HG02970 (cell line): ENCODE data around the gene HRAS.

Source experiments
- ATAC-seq: cut with Tn5 transposase; IDR thresholded peaks from one replicate; pipeline ENCODE4 v1.9.1; 2021; ENCODE audit warnings: mild to moderate bottlenecking, moderate library complexity, moderate number of reproducible peaks; ENCODE audit not compliant: unreplicated experiment, low FRiP score

HRAS gene

DNA sequence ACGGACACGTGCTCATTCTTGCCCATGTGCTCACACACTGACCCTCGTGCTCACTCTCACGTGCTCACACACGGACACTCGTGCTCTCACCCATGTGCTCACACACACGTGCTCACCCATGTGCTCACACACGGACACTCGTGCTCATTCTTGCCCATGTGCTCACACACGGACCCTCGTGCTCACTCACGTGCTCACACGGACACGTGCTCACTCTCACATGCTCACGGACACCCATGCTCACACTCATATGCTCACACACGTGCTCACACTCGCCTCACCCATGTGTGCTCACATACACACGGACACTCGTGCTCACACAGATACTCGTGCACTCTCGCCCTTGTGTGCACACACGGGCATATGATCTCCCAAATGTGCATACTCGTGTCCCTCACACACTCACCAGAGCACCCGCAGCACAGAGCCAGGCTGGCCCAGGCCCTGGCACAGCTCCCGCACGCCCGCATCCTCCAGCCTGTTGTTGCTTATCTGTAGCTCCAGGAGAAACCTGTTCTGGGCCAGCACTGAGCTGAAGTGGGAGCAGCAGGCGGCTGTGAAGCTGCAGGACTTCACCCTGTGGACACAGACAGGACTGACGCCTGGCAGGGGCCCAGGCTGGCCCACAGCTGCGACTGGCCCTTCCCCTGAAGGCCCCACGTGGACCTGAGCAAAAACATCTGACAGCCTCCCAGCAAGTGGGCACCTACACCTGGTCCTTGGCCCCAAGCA is 37.6 kb downstream of the HRAS start:
- no peak for ATAC-seq

DNA sequence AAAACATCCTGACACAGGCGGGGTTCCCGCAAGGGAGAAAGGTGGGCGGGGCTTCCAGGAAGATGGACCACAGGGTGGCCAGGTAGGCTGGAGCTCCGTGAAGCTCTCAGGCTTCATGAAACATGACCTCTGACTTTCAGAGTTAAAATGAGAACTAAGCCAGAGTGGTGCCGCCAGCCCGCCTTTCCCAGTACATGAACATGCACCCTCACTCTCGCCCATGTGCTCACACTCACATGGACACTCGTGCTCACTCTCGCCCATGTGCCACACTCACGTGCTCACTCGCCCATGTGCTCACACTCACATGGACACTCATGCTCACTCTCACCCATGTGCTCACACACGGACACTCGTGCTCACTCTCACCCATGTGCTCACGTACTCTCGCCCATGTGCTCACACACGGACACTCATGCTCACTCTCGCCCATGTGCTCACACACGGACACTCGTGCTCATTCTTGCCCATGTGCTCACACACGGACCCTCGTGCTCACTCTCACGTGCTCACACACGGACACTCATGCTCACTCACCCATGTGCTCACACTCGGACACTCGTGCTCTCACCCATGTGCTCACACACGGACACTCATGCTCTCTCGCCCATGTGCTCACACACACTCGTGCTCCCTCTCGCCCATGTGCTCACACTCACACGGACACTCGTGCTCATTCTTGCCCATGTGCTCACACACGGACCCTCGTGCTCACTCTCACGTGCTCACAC is 38.4 kb downstream of the HRAS start:
- ATAC-seq = no peak

DNA sequence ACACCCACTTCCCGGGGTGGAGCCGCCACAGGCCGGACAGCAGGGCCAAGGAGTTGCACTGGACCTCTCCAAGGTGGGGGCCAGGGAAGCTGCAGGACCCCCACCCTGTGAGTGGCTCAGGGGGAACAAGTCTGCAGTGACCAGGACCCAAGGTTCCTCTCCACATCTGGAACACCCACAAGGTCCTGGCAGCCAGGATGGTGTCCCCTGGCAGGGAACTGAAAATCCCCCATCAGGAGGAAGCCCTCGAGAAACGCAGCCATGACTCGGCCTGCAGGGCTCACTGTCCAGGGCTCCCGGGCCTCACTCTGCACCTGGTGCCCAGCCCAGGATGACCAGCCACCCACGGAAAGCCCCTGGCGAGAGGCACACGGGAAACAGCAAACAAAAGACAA is 39.8 kb downstream of the HRAS start:
- no peak for ATAC-seq

DNA sequence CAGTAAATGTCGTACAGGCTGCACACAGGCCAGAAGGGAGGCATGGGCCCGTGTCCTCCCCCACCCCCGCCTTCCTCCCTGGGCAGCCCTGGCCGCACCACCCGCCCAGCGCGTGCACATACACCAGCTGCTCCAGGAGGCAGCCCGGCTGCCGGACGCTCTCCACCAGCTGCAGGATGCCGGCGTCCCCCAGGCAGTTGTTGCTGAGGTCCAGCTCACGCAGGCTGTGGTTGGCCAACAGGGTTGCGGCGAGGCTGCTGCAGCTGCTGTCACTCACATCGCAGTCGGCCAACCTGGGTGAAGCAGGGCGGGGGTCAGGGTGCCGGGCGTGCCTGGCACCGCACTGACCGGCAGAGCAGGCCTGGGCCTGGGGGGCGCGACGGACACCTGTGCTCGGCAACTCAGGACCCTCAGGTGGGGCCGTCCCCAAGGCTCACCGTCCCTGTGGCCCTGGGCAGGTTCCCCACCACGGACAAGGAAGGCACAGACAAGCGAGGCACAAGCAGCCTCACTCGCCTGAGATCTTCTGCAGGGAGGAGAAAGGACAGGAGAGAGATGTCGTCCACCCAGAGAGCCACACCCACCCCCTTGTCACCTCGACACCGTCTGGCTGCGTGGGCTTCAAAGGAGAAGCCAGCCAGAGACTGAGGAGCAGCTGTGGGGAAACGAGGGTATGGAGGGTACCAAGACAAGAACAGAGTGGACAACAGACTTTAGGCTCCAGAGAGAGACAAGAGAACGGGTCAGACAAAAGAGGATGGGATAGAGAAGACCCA is 40.4 kb downstream of the HRAS start:
- ATAC-seq = no peak

- ATAC-seq = no peak
Observed at GRCh38 chr11:492427-493226, 42.7 kb downstream of the HRAS start.

DNA sequence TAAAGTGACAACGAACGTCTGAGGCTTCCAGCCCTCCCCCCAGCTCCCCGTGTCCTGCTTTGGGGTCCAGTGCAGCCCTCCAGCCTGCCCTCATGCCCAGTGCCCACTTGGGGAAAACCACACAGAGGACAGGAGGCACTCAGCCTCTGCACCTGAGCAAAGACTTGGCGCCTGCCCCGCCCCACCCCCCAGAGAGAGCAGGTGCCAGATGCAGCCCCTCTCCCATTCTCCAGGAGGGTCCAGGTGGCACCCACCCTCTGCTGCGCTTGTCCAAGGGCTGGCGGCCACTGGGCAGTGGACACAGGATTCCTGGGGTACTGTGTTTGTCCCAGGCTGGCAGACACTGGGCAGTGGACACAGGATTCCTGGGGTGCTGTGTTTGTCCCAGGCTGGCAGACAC is 44.0 kb downstream of the HRAS start:
- no peak for ATAC-seq

GRCh38 chr11:490930-491260 is 44.5 kb downstream of the HRAS start:
- ATAC-seq = no peak

GRCh38 chr11:490186-490929 is 45.0 kb downstream of the HRAS start:
- no peak for ATAC-seq

GRCh38 chr11:489610-490185 is 45.7 kb downstream of the HRAS start:
- no peak for ATAC-seq

DNA sequence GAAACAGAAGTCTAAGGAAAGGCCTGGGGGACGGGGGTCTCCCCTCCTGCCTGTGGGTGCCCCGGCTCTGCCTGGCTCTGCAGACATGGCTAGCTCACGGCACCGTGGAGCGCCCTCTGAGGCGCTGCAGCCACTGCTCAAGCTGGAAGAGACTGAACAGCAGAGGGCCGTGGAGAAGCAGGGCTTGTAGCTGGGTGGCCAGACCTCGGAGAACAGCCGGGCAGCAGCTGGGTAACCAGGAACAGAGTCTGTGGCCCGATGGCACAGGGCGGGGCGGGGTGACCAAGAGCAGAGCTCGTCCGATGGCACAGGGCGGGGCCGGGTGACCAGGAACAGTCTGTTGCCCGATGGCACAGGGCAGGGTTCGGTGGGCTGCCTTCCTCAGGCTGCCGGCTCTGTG is 46.4 kb downstream of the HRAS start:
- ATAC-seq = no peak

GRCh38 chr11:488579-488978 is 46.8 kb downstream of the HRAS start:
- ATAC-seq = no peak

DNA sequence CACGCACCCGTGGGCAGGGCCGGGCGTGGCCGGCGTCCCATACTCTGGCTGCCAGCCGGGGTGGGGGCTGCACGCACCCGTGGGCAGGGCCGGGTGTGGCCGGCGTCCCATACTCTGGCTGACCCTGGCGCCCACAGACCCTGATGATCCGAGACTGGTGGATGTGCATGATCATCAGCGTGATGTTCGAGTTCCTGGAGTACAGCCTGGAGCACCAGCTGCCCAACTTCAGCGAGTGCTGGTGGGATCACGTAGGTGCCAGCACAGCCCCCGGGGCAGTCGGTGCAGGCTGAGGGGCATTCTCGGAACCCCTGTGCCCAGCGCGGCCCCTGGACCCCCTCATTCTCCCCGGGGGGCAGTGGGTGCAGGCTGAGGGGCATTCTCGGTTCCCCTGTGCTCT is 47.3 kb downstream of the HRAS start:
- ATAC-seq = no peak

DNA sequence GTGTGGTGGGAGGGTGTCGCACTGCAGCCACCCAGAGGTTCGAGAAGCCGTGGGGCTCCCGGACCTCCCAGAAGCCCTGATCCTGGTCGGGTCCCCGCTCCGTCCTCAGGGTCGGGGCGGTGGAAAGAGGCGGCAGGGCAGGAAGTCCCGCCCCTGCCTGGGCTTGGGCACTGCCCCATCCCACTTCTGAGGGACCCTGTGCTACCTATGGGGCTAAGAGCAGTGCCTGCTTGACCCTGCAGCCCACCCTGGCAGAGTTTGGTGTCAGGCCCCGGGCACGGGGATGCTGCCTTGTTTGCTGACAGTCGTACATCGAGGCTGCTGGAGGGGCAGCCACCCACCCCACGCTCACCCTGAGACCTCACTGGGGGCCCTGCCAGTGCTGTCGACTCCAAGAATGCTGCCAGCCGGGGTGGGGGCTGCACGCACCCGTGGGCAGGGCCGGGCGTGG is 47.8 kb downstream of the HRAS start:
- no peak for ATAC-seq

DNA sequence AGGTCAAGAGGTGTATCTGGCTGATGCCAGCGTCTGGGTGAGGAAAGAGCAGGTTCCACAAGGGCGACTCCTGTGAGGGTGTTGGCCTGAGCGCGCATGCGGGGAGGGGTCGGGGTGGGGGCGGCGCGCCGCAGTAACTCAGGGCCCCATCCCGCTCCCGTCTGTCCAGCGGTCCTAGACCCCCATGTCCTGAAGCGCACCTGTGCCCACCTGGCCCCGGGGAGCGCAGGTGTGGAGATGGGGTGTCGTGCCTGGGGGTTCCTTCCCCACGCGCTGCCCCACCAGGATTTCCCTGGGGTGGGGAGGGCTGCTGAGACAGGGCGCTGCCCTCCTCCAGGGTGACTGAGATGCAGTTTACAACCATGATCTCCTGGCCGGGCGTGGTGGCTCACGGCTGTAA is 49.2 kb downstream of the HRAS start:
- ATAC-seq = no peak

GRCh38 chr11:484616-485015 is 50.8 kb downstream of the HRAS start:
- ATAC-seq = no peak
